Measurements from ENCODE around the gene ID3. TPM values are rescaled to one million over a fixed set of nuclear protein-coding genes. Genes with fewer than 3 reads are reported as not detected.

The ID3 gene
- total and polyA plus RNA-seq, 12 donors, result 44.7 to 217 (median 83.4) TPM

GRCh38 chr1:23591460-23592208 lies 32.3 kb upstream of the ID3 start:
- Histone ChIP-seq H3K9me3 (no peaks in the 10 kb centered on the region), H3K27ac (peak overlapping the region in 6 of 10 donors; percentile 9 to 68 (median 50)), H3K27me3 (no peaks in the 10 kb centered on the region), H3K4me3 (no peak overlapping the region), H3K4me1 (peaks cover 0 to 44% (median 15%) of the 10 kb centered on the region in 9 donors), H3K36me3 (no peaks in the 10 kb centered on the region)
- WGBS, 2 donors, result 67 to 73% methylated on average over 15 of the region's 15 CpGs
- DNase-seq, result peak; percentile 25 to 38
- ATAC-seq, result peak; percentile 46 to 89 (median 57)
- intact Hi-C loops (cut with DNase I), result loop anchor here in 2 of 10 donors (5.0 kb wide), 1 partner anchor 41 kb away; no protein-coding TSS in a partner anchor
- TF ChIP-seq, protein P1, sequence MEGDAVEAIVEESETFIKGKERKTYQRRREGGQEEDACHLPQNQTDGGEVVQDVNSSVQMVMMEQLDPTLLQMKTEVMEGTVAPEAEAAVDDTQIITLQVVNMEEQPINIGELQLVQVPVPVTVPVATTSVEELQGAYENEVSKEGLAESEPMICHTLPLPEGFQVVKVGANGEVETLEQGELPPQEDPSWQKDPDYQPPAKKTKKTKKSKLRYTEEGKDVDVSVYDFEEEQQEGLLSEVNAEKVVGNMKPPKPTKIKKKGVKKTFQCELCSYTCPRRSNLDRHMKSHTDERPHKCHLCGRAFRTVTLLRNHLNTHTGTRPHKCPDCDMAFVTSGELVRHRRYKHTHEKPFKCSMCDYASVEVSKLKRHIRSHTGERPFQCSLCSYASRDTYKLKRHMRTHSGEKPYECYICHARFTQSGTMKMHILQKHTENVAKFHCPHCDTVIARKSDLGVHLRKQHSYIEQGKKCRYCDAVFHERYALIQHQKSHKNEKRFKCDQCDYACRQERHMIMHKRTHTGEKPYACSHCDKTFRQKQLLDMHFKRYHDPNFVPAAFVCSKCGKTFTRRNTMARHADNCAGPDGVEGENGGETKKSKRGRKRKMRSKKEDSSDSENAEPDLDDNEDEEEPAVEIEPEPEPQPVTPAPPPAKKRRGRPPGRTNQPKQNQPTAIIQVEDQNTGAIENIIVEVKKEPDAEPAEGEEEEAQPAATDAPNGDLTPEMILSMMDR (IDR thresholded peaks at IDR 0.05), result no peak

- WGBS, 2 donors, result 81% methylated on average over 4 of the region's 4 CpGs
- ATAC-seq (no peak), DNase-seq (no peak)
- peak overlapping the region in 1 of 10 donors; percentile 31 for H3K27ac ChIP-seq
- H3K36me3 ChIP-seq, result no peaks in the 10 kb centered on the region
- H3K27me3 ChIP-seq, result no peaks in the 10 kb centered on the region
- TF ChIP-seq, protein P1 (IDR thresholded peaks at IDR 0.05), result no peak
- intact Hi-C loops (cut with DNase I), result loop anchor here in 2 of 10 donors (5.0 kb wide), 1 partner anchor 42 kb away; no protein-coding TSS in a partner anchor
- peaks cover 0 to 55% (median 15%) of the 10 kb centered on the region in 9 donors for H3K4me1 ChIP-seq
- H3K9me3 ChIP-seq, result no peaks in the 10 kb centered on the region
- no peak overlapping the region for H3K4me3 ChIP-seq
Observed at GRCh38 chr1:23590058-23590783, 30.9 kb upstream of the ID3 start.

- H3K4me3 ChIP-seq, result no peak overlapping the region
- DNase-seq (no peak), ATAC-seq (no peak)
- H3K9me3 ChIP-seq, result no peaks in the 10 kb centered on the region
- WGBS, 2 donors, result 85 to 87% methylated on average over 5 of the region's 5 CpGs
- H3K27ac ChIP-seq, result peak overlapping the region in 2 of 10 donors; percentile 15 to 20
- no peaks in the 10 kb centered on the region for H3K36me3 ChIP-seq
- peaks cover 0 to 55% (median 15%) of the 10 kb centered on the region in 9 donors for H3K4me1 ChIP-seq
- intact Hi-C loops (cut with DNase I), result loop anchor here in 1 of 10 donors (5.0 kb wide), 1 partner anchor 38 kb away; no protein-coding TSS in a partner anchor
- H3K27me3 ChIP-seq, result no peaks in the 10 kb centered on the region
- TF ChIP-seq, protein P1 (IDR thresholded peaks at IDR 0.05), result no peak
Observed at GRCh38 chr1:23589585-23589986, 30.3 kb upstream of the ID3 start.
